ENCODE measurements around the gene CCDC40. TPM values are rescaled to one million over a fixed set of nuclear protein-coding genes. Genes with fewer than 3 reads are reported as not detected.

Gene CCDC40
- total and polyA plus RNA-seq, 10 of the 15 experiments (the other 5 are each of a cell fraction or from before 2014, with no cell fraction given): 0.06 to 0.10 TPM; not detected in 8

GRCh38 chr17:80030730-80031410 is 5.6 kb upstream of the CCDC40 start (continued):
- TF ChIP-seq SUZ12 (IDR thresholded peaks at IDR 0.05; ENCODE audit: unreplicated experiment) (no peak), CBFB (IDR thresholded peaks at IDR 0.05; ENCODE audit: low read depth) (no peak), IKZF1 (conservative IDR thresholded peaks at IDR 0.05) (no peak), NRF1 (conservative IDR thresholded peaks at IDR 0.05; ENCODE audit: low read depth, low read length) (no peak), EGR1 (IDR thresholded peaks at IDR 0.05; ENCODE audit: borderline replicate concordance in 1 of 2, low read depth in 2 of 2, low read length in 2 of 2) (no peak), NR2C1 (IDR thresholded peaks at IDR 0.05) (no peak)
- TF ChIP-seq, protein P1, sequence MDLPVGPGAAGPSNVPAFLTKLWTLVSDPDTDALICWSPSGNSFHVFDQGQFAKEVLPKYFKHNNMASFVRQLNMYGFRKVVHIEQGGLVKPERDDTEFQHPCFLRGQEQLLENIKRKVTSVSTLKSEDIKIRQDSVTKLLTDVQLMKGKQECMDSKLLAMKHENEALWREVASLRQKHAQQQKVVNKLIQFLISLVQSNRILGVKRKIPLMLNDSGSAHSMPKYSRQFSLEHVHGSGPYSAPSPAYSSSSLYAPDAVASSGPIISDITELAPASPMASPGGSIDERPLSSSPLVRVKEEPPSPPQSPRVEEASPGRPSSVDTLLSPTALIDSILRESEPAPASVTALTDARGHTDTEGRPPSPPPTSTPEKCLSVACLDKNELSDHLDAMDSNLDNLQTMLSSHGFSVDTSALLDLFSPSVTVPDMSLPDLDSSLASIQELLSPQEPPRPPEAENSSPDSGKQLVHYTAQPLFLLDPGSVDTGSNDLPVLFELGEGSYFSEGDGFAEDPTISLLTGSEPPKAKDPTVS (IDR thresholded peaks at IDR 0.05; ENCODE audit: low read depth, low read length): no peak
- TF ChIP-seq, protein P2, sequence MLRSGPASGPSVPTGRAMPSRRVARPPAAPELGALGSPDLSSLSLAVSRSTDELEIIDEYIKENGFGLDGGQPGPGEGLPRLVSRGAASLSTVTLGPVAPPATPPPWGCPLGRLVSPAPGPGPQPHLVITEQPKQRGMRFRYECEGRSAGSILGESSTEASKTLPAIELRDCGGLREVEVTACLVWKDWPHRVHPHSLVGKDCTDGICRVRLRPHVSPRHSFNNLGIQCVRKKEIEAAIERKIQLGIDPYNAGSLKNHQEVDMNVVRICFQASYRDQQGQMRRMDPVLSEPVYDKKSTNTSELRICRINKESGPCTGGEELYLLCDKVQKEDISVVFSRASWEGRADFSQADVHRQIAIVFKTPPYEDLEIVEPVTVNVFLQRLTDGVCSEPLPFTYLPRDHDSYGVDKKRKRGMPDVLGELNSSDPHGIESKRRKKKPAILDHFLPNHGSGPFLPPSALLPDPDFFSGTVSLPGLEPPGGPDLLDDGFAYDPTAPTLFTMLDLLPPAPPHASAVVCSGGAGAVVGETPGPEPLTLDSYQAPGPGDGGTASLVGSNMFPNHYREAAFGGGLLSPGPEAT (IDR thresholded peaks at IDR 0.05; ENCODE audit: low read depth): no peak
- TF ChIP-seq, protein P3, sequence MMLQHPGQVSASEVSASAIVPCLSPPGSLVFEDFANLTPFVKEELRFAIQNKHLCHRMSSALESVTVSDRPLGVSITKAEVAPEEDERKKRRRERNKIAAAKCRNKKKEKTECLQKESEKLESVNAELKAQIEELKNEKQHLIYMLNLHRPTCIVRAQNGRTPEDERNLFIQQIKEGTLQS (IDR thresholded peaks at IDR 0.05; ENCODE audit: borderline replicate concordance, extremely low read depth, low read depth, low read length): no peak
